LHCN-M2 (cell line): ENCODE results near the gene MACROD2. TPM values are rescaled to one million over a fixed set of nuclear protein-coding genes. Genes with fewer than 3 reads are reported as not detected.

Source experiments
- DNase-seq: peaks from one replicate; pipeline ENCODE4 v3.0.0-alpha.2; 2012; ENCODE audit warnings: low read depth
- total RNA-seq: library from RNA; depleted of rRNA; stranded (reverse); fragments of >200 nt; gene quantifications from 2 replicates; pipeline ENCODE4 v1.2.3, GENCODE V29; 2014

The MACROD2 gene
- total RNA-seq, 1 experiment from 2014 or later, result 1.1 TPM

DNA sequence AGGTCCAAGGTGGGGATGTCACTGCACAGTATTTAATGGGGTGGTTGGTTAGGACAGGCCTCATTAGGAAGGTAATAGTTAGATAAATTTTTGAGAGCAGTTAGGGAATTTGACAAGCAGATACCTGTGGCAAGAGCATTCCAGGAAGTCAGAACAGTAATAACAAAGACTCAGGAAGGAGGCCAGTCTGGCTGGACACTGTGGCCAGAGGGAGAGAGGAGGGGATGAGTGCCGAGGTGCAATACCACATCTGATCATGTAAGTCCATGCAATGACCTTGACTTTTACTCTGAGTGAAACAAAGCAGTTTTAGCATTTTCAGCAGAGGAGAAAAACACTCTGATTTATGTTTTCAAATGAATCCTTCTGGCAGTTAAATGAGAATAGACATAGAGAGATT is 1332.8 kb downstream of the MACROD2 start:
- no peak for DNase-seq

DNA sequence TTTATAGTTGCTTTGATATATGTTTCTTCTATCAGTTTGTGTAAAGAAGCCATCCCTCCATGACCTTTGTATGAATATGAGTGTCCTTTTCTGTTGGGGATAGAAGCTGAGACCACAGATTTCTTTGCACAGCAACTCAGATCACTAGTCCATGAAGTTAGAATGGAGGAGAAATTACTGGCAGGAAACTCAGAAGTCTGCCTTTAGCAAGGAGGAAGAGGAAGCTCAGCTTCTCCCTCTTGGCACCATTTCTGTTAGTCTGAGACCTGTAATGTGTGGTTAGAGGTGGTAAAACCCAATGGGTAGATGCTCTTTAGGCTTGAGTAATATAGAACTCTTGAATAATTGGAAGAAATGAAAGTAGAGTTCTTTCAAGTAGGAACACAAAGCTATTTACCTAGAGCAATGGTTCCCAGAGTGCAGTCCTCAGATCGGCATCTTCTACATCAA is 1337.4 kb downstream of the MACROD2 start:
- DNase-seq, result no peak

DNA sequence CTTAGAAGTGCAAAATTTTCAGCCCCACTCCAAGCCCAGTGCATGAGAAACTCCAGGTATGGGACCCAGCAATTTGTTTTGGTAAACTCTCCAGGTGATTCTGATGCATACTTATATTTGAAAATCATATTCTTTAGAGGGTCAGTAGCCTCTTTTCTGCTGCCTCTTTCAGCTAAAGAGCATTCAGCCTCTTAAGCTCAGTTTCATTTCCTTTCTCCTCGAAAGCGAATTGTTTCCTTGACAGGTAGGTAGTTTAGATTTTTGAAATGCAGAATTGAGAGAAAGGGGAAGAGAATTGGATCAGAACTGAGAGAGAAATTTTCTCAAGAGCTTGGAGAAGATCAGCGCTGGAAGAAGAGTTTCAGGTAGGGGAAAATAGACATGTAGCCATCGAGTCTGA is 1337.9 kb downstream of the MACROD2 start:
- no peak for DNase-seq

DNA sequence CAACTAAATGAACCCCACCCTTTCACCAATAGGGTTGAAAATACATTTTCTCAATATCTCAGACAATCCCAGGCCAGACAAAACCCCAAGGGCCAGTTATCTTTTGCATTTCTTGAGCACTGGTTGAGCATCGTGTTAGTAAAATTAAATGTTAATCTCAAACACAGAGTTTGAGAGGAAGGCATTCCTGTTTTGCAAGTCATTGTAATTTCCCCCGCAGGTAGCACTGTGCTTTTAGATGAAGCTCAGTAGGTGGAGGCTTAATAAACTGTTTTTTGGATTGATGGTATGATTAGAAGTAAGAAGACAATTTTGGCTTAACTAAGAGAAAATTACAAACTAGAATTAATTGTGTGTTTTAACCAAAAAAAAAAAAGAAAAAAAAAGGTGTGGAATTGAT is 1340.7 kb downstream of the MACROD2 start:
- DNase-seq, result no peak

DNA sequence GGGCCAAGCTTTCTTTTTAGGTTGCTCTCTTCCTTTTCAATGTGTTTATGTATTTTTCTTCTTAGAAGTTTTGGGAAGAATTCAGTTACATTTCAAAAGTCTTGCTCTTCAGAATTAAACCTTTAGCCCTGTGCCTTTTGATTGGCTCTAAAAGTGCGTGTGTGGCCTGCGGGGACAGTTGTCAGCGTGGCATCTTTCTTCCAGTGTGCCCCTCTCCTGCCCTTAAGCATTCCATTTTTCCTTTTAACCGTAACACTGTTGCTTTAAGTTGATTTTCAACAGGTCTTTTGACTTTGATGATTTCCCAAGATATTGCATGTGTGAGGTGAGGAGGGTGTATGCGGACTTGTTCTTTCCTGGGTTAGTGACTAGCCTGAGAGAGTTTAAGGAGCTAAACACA is 1341.2 kb downstream of the MACROD2 start:
- no peak for DNase-seq

DNA sequence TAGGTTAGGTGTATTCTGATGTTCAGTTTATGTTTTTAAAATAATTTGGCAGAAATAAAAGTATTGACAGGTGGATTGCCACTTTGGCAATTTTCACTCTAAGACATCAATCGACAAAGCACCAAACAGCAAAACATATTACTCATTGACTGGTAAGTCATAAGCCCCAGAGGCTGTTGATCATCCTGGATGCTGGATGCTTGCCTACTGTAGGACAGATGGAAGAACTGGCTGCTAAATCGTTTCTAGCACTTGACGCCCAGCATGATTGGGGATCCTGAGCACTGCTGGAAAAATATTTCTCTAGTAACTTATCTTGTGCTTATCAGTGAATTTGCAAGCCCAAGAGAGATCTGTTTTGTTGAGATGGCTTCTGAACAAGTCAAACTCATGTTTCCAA is 1343.9 kb downstream of the MACROD2 start:
- DNase-seq, result no peak

DNA sequence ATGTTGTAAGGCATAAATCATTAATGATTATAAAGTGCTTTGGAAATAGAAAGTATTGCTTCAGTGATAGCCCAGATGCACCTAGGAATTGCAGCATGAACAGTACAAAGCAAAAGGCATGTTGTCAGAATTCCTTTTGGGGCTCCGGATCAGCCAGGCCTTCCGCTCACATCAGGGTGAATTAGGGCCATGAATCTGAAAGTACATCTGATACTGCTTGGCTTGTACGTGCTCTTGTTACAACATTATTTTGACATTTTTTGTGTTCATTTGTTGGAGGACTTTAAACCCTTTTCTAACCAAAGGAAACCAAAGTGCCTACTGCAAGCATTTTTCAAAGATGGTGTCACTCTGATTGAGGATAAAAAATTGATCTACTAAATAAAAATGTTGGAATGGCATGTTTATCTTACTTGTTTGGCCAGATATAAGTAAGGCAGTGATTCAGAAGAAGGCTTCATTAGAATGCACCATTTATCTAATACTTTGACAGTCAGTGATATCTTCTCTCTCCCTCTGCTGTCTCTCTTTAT is 1347.7 kb downstream of the MACROD2 start:
- DNase-seq, result no peak

DNA sequence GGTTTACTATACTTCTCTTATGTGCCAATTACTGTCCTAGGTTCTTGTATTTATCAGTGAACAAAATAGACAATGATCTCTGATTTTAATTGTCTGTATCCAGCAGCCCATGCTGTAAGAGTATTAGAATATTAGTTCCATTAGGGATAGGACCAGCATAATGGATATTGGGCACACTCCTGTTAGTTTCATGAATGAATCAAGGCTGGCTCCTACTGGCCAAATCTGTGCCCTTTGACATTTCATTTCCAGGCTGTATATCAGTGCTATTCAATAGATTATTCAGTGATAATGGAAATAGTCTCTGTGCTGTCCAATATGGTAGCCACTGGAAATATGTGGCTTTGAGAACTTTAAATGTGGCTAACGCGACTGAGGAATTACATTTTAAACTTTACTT is 1350.0 kb downstream of the MACROD2 start:
- no peak for DNase-seq

DNA sequence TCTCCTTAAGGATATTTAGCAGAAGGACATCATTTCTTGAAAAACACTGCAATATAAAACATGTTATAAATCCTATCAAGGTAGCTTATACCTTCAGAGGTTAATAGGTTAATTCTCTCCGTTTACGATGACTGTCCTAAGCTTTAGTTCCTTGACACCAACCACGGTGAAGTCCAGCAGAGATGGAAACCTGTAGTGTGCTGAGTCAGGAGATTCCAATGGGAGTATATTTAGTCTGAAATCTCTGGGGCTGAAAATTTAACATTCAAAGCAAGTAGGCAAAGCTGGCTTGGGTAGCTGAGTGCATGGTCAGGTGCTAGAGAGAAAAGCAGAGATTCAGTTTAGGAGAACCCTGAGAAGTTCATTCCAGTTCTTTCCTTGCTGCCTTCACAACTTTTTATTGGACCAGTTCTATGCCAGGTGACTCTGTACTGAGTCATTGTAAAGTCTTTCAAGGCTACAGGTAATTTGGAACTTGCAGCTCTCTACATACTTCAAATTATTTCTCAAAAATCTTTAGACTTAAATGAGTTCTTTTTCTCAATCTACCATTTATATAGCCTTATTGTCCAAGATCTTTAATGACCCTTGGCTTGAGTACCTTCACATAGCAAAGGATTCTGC is 1351.5 kb downstream of the MACROD2 start:
- DNase-seq, result no peak

DNA sequence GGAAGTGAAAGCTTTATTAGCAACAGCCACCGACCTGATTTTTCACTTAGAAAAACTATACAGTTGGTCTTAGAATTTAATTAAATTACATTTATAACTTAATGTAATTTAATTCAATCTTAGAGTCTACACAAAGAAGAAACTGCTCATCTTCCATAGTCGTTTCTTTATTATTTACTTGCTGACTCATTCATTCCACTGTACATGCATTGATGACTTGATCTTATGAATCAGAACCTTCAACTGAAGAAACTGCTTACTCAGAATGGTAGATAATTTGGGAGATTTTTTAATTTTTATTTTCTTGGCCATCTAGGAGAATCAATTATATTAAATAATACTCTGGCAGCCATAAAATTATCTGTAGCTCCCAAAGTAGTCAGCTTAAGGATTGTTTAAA is 1363.7 kb downstream of the MACROD2 start:
- peak; percentile 32 for DNase-seq

DNA sequence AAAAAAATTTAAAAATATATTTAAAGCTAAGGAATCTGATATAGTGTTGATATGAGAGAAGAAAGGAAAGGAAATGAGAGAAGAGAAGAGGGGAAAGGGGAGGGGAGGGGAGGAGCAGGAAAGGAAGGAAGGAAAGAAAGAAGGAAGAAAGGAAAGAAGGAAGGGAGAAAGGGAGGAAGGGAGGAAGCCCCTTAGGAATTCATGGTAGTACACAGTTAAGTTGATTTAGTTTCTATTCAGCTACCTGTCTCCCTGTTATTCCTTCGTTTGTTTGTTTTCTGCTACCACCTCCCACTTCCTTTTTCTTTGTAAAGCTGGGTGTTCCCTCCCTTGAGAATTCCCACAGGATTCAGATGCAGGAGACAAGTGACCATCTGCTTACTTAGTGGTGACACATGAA is 1367.5 kb downstream of the MACROD2 start:
- DNase-seq, result no peak

DNA sequence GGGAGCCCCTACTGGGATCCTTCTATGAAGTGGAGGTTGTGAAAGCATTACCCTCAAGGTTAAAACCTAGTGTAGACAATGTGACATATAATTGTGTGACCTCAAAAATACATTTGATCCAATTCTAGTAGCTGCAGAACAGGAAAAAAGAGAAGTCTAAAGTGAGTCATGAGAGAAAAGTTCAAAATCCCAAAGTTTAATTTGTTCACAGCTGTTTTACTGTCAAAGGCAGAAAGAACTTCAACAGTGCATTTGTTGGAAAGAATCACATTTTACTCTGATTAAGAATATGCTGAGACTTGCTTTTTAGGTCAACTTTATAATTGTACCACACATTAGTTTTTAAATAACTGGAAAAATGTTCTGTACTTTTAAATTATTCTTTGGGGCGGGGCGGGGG is 1369.5 kb downstream of the MACROD2 start:
- peak; percentile 26 for DNase-seq

DNA sequence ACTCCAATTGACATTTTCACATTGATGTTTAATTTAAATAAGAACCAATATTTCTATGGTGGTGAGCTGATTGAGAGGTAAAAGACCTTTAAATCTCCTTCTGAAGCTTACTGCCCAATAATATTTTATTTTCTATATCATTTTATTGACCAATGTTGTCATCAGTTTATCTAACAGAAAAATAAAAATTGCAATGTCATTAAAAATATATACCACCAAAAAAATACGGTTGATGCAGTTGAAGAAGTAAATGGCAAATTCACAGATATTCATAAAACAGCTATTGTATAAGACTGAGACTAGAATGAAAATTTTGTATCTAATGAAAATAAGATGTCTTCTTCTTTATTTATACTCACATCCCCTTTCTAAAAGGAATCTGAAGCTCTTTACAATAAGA is 1375.1 kb downstream of the MACROD2 start:
- DNase-seq, result no peak

DNA sequence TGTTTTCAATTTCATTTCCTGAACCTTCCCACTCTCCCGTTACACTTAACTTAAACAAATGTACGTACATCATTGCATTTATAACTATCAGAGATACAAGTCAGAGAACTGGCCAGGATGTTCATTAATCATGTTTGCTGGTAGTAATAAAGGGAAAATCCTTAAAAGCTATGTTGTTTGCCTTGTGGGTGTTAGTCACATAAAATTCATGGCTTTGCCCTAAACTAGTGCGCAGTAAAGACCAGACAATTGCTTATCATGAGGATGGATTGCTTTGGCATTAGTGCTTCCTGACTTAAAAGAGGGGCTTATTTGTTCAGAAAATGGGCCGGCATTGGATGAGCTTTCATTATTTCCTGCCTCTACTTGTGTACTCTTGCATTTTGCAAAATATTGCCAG is 1379.4 kb downstream of the MACROD2 start:
- DNase-seq, result no peak

DNA sequence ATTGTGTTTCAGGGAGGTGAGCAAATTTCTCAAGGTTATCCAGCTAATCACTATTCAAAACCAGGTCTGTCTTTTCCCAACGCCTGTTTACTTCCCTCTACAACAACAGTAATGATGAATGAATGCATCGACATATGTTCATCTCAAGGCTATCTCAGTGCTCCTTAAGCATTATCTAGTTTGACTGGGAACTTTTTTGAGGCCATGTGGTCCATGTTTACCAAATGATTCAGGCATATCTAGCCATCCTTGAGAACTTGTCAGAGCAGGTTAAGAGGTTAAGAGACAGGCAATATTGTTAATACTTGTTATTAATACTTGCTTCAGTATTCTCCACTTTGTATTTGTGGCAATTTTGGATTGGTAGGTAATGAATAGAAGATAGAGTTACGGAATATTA is 1380.5 kb downstream of the MACROD2 start:
- no peak for DNase-seq

DNA sequence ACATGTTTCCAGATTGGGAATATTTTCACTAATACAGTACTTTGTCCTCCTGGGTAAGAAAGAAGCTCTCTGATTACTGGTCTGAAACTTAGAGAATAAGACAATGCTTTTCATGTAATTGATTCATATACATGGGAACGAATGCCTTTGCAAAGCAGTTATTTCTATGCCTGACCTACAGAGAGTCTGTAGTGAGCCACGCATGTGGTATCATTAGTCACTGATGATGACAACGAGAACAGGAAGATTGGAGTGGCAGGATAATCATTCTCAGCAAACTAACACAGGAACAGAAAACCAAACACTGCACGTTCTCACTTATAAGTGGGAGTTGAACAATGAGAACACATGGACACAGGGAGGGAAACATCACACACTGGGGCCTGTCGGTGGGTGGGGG is 1382.3 kb downstream of the MACROD2 start:
- peak; percentile 5 for DNase-seq

DNA sequence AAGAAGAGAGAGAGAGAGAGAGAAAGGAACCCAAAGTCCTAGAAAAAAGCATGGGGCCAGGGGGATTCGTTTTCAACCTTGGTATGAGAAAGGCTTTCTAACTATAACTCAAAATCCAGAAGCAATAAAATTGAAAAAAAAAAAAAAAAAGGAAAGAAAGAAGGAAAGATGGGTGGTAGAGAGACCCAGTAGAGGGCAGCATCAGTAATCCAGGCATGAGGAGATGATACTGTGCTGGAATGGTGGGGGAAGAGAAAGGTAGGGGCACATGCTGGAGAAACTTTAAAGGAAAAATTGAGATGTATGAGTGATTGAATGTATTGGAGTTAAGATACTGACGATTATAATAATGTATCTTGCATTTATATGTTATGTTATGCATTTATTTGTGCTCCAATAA is 1382.8 kb downstream of the MACROD2 start:
- DNase-seq, result no peak

DNA sequence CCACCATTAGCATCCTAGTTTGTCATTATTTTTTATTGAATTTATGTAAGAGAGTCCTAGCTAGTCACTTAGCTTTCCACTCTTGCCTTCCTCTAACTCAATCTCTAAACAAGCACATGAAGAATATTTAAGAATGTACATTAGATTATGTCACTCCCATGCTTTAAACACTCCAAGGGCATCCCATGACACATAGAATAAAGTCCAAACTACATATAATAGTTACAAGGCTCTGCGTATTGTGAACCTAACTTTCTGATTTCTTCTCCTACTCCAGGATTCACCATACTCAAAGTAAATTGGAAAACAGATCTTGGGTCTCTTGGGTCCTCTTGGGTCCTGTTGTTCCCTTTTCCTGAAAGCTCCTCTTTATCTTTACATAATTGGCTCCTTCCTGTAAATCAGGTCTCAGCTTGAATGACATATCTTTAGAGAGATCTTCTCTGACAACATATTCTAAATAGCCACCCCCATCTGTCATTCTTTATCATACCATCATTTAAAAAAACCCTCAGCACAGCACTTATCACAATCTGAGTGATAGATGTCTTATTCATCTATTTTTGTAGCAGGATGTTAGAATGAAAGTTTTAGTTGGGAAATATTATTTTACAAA is 1384.5 kb downstream of the MACROD2 start:
- DNase-seq, result no peak

DNA sequence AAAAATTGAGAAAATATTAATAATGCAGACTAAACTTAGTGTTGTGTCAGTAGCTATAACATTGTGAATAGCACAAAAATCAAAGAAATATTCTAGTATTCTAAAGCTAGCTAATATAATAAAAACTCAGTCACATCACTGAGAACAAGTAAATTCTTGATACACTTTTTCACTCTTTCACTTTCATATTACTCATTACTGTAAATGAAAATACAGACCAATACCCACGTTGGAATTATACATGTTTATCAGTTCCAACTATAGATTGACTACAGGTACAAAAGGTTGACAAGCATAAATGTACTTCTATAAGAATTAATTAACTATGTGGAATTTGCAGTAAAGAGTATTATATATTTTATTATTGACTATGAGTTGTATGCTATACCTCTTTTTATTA is 1385.5 kb downstream of the MACROD2 start:
- DNase-seq, result no peak

DNA sequence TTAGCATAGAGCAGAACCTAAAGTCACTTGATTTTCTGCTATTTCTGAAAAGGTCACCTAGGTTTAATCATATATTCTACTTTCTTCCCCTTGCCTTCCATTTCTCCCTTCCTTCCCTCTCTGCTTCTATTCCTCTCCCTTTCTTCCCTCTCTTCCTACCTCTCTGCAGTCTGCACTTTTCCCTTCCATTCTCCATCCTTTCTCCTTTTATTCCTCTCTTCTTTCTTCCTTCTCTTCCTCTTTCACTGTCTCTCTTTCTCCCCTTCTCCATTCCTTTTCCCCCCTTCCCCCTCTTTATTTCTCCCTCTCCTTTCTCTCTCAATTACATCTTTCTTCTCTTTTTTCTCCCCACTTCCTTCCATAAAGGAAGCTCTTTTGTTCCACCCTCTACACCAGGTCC is 1391.9 kb downstream of the MACROD2 start:
- DNase-seq, result no peak

DNA sequence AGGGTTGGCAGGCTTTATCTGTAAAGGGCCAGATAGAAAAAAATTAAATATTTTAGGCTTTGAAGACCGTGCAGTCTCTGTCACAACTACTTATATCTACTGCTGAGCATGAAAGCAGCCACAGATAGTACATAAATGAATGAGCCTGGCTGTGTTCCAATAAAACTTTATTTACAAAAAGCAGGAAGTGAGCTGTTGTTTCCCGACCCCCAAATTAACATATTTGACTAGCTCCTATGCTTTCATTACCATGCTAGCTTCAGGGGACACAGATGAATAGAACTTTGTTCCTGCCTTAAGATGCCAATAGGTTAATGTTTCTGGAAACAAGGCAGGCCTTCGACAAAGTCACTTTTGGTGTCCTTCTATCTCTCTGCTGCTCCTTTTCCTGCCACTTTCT is 1400.1 kb downstream of the MACROD2 start:
- no peak for DNase-seq

DNA sequence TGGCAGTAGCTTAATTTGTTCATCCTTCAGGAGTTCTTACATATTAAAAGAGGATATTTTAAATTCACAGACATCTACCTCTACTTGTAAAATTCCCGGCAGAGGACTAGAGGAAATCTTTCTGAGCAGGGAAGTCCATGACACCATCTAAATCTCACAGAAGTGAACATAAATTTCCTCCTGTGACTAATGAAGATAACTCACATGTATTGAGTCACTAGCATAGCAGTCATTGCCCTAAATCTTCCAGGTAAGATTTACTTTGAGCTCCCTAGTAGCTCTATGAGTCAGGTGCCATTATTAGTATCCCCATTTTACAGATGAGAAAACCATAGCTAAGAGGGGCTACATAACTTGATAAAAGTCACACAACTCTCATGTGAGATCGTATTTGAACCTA is 1400.7 kb downstream of the MACROD2 start:
- DNase-seq, result no peak

DNA sequence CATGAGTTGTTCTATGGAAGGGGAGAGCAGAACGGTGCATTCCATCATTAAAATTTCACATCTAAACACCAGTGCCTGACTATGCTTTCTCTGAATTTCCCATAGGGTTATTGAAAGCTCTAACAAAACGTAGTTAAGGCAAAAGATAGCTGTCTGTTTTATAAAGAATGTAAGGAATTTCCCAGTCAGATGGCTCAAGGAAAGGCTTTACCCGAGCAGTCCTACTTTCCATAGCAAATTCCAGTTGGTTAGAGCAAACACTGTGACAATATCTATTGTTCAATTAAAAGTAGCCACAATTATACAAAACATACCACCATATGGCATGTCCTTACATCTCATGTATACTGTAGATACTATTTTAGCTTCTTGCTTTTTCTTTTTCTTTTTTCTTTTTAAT is 1401.6 kb downstream of the MACROD2 start:
- DNase-seq, result no peak

DNA sequence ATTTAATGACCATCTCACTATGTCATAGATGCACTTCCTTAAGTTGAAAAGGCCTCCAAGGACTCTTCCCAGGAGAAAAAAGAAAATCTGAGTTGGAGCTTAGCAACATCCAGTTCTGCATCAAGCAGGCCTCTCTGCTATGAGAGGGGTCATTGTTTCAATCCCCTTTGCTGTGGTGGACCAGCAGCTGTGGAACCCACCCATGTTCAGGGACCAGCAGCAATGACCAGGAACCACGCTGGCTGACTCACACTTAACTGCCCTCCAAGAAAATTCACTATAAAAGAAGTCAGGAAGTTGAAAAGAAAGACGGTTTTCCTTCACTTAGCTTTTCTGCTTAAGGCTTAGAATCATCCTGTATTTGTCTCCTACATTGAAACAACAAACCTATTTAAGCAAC is 1404.5 kb downstream of the MACROD2 start:
- no peak for DNase-seq
